GM19455 (cell line): ENCODE measurements around the gene MINDY4.

Experiments
- ATAC-seq: cut with Tn5 transposase; IDR thresholded peaks from one replicate; pipeline ENCODE4 v1.9.1; 2021; ENCODE audit not compliant: unreplicated experiment

MINDY4 gene

DNA sequence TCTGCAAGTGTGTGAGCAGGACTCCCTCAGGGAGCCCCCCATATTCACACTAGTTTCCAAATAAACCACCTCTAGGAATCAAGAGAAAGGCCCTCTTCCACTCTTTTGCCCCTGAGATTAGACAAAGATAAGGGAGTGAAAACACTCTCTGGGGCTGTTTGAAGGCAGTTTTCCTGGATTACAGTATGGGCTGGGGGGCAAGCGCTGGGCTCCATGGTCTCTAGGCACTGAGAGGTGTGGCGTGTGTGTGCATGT is 141.4 kb downstream of the MINDY4 start:
- ATAC-seq: no peak

- ATAC-seq: no peak
These were observed 142.0 kb downstream of the MINDY4 start for GRCh38 chr7:30912986-30913811.

- ATAC-seq: no peak
These were observed 142.8 kb downstream of the MINDY4 start for GRCh38 chr7:30913821-30914515.

- no peak for ATAC-seq
These were observed 143.4 kb downstream of the MINDY4 start for GRCh38 chr7:30914596-30914995.

DNA sequence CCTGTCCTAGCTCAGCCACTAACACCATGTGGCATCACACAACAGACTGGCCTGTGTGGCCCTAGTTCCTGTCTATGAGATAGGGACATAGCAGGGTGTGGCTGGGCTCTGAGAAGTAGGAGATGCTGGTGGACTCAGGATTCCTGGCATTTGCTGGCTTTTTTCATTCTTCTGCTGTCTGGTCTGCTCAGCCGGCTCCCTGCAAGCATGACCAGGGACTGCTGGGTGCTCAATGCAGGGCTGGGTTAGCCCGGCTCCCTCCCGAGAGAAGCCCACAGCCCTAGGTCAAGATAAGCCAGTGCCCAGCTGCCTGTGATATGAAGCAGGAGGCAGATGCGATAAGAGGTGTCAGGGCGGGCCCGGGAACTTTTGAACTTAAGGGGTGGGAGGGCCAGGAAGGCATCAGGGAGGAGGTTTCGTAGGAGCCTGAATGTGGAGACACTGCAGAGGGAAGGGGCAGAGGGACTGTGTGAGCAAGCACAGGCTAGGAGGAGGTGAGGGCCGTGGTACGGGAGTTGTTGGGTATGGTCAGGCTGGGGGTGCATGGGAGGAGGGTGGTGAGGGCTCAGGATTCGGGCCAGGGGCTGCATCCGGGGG is 143.9 kb downstream of the MINDY4 start:
- no peak for ATAC-seq

DNA sequence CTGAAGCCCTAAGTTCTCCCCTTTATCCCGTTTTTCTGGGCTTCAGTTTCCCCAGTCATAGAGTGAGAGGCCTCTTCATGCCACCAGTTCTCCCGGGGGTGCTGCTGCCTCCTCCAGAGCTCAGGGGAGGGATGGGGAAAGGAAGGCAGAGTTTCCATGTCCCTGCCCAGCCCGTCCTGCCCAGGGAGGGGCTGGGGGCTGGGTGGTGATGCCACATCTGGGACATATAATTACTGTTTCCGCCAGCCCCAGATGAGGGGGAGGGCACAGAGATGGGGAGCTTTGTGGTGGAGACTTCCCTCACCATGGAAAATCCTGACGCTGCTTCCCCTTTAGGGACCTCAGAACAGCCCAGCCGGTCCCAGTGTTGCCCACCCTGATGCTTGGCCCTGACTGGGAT is 144.5 kb downstream of the MINDY4 start:
- ATAC-seq: no peak

- no peak for ATAC-seq
These were observed 145.0 kb downstream of the MINDY4 start for GRCh38 chr7:30916255-30916654.

DNA sequence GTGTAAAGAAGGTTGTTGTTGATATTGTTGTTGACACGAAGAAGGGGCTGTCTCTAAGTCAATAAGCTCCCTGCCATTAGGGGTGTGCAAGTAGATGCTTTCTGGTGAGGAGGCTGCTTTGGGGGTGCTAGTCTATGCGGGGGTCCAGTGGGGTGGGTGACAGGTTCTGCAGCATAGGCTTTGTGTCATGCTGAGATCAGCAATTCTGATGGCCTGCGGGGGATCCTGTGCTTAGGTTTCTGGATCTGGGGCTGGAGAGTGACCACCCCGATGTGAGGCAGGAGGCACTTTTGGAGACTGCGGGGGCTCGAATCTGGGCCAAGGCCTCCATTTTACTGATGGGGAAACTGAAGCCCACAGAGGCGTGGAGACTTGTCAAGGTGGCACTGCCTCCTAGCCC is 145.6 kb downstream of the MINDY4 start:
- no peak for ATAC-seq

- no peak for ATAC-seq
These were observed 146.1 kb downstream of the MINDY4 start for GRCh38 chr7:30917216-30917893.

DNA sequence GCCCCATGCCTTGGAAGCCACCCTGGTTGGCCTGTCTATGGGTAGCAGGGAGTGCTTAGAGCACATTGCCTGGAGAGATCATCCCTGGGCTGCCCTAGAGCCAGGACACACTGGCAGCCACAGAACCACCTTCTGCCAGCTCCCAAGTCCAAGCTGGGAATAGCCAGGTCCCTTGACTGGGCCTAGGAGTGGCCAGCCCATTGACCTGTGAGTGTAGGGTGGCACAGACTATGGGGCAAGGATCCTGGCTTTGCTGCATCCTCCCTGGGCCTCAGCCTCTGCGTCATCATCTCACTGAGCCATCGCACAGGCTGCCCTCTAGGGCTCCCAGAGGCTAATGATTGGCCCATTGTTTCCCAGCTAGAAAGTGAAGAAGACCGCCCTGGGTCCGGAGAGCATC is 147.5 kb downstream of the MINDY4 start:
- ATAC-seq: no peak

- ATAC-seq: no peak
These were observed 148.9 kb downstream of the MINDY4 start for GRCh38 chr7:30920021-30920583.

- ATAC-seq: no peak
These were observed 149.6 kb downstream of the MINDY4 start for GRCh38 chr7:30920584-30921539.

GRCh38 chr7:30921540-30922401 is 150.6 kb downstream of the MINDY4 start:
- no peak for ATAC-seq

DNA sequence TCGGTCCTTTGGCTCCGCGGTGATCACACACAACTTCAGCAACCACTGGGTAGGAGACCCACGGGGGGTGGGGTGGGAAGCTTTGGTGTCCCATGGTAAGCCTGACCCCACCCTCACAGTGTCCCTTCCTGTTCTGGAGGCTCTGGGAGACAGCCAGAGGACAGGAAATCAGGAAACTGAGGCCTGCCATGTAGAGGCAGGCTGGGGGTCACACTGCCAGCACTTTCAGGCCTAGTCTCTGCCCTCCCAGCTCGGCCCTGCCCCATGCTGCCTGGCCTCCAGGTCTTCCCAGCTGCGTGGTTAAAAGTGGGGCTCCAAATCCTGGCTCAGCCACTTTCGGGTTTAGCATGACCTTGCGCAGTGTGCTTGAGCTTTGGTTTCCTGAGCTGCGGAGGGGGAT is 151.4 kb downstream of the MINDY4 start:
- ATAC-seq: no peak

DNA sequence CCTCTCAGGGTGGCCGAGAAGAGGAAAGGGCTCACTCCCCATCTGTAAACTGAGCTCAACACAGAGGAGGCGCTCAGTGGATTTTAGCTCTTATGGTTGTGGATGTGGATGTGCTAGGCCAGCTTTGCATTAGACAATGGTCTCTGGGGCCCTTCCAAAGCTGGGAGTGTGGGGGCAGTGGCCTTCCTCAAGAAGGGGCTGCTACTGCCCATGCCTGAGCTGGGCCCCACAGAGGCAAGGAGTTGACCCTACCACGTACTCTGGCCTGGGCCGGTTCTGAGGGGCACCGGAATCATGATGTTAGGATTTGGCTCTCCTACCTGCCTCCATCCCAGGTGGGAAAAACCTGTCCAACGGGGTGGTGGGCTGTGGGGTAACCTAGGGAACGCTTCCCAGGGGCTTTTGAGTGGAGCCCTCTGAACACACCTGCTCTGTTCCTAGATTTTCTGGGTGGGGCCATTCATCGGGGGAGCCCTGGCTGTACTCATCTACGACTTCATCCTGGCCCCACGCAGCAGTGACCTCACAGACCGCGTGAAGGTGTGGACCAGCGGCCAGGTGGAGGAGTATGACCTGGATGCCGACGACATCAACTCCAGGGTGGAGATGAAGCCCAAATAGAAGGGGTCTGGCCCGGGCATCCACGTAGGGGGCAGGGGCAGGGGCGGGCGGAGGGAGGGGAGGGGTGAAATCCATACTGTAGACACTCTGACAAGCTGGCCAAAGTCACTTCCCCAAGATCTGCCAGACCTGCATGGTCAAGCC is 152.0 kb downstream of the MINDY4 start:
- no peak for ATAC-seq

- ATAC-seq: no peak
These were observed 152.7 kb downstream of the MINDY4 start for GRCh38 chr7:30923774-30924413.

DNA sequence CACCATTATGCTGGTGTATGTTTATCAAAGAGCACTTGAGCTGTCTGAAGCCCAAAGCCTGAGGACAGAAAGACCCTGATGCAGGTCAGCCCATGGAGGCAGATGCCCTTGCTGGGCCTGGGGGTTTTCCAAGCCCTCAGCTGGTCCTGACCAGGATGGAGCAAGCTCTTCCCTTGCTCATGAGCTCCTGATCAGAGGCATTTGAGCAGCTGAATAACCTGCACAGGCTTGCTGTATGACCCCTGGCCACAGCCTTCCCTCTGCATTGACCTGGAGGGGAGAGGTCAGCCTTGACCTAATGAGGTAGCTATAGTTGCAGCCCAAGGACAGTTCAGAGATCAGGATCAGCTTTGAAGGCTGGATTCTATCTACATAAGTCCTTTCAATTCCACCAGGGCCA is 153.4 kb downstream of the MINDY4 start:
- ATAC-seq: no peak

- ATAC-seq: no peak
These were observed 153.9 kb downstream of the MINDY4 start for GRCh38 chr7:30925117-30925516.
